HepG2 (cell line): ENCODE data around the gene GABBR2. TPM values are rescaled to one million over a fixed set of nuclear protein-coding genes. Genes with fewer than 3 reads are reported as not detected.

Experiments used
- ATAC-seq: fragments of 200-7000 bp; cut with Tn5 transposase; 3 replicates; pipeline ENCODE4 v1.9.1; 2020; ENCODE audit warnings: mild to moderate bottlenecking, moderate library complexity
- BruUV-seq: library from RNA; stranded (reverse); fragments of 400-500 nt; replicated peaks from 2 replicates; lab custom pipeline; 2021; lab: Mats Ljungman, UMichigan
- CTCF ChIA-PET: fragments of 300-600 bp; formaldehyde crosslinking; extraction: SDS; loops from one replicate; lab custom pipeline; 2021; ENCODE audit warnings: low total read pairs, inconsistent platforms, low intra/inter-chr PET ratio; lab: Yijun Ruan, JAX
- POLR2A ChIA-PET: fragments of 350-600 bp; sonication (Branson Sonifier 250); formaldehyde crosslinking; loops from one replicate; lab custom pipeline; 2020; ENCODE audit warnings: antibody characterized with exemption, inconsistent platforms; lab: Yijun Ruan, JAX
- DNase-seq: peaks from one replicate; pipeline ENCODE4 v3.0.0-alpha.2; 2015; ENCODE audit warnings: low spot score
- FAIRE-seq: peaks from 3 replicates; lab custom pipeline; 2011; peaks lifted over from hg19 to GRCh38; lab: Jason Lieb, UNC
- H2AFZ ChIP-seq: one replicate; pipeline ENCODE4 v1.6.1; 2011; ENCODE audit warnings: low read length, inconsistent platforms
- H3K27ac ChIP-seq: fragments of 300-600 bp; 3 replicates; pipeline ENCODE4 v1.8.0; 2011; ENCODE audit warnings: mixed run types, mild to moderate bottlenecking, mixed read lengths, low read length, inconsistent platforms; ENCODE audit not compliant: insufficient read depth; ENCODE audit errors: extremely low read length
- H3K27me3 ChIP-seq, 2 experiments: fragments of 200-600 bp in 1 of 2; 2 replicates in 1 of 2; 3 replicates in 1 of 2; pipeline versions ENCODE4 v1.6.0 to v1.8.0; 2011; ENCODE audit warnings: low read length in 2 of 2, mild to moderate bottlenecking in 2 of 2, moderate library complexity in 2 of 2, inconsistent platforms in 1 of 2; ENCODE audit not compliant: insufficient read depth in 2 of 2, control insufficient read depth in 1 of 2
- H3K36me3 ChIP-seq, 2 experiments: fragments of 200-600 bp in 1 of 2; replicated peaks in 1 of 2; 2 replicates in 1 of 2; 3 replicates in 1 of 2; pipeline versions ENCODE4 v1.5.1 to v1.8.0; 2011; ENCODE audit warnings: low read length in 2 of 2, inconsistent platforms in 1 of 2; ENCODE audit not compliant: insufficient read depth in 2 of 2, control insufficient read depth in 1 of 2
- H3K4me1 ChIP-seq: 2 replicates; pipeline ENCODE4 v1.5.1; 2012; ENCODE audit warnings: low read length, inconsistent platforms; ENCODE audit not compliant: insufficient read depth
- H3K4me2 ChIP-seq: 2 replicates; pipeline ENCODE4 v1.6.0; 2011; ENCODE audit warnings: low read depth, low read length, inconsistent platforms
- H3K4me3 ChIP-seq, 3 experiments: fragments of 200-600 bp in 1 of 3; sonication (generic), shearing (Covaris generic) in 1 of 3; replicated peaks in 1 of 3; 2 replicates each; pipeline ENCODE4 v1.5.1; 2011 to 2016; ENCODE audit warnings: low read length in 3 of 3, inconsistent platforms in 2 of 3, low read depth in 2 of 3, mild to moderate bottlenecking in 2 of 3, control low read depth in 1 of 3, mixed read lengths in 1 of 3; ENCODE audit not compliant: insufficient read depth in 1 of 3
- H3K79me2 ChIP-seq: one replicate; pipeline ENCODE4 v1.6.1; 2011; ENCODE audit warnings: low read length, inconsistent platforms; ENCODE audit not compliant: insufficient read depth
- H3K9ac ChIP-seq: 2 replicates; pipeline ENCODE4 v1.6.0; 2011; ENCODE audit warnings: mild to moderate bottlenecking, low read depth, low read length, inconsistent platforms; ENCODE audit not compliant: insufficient read depth
- H3K9me3 ChIP-seq: 2 replicates; pipeline ENCODE4 v1.5.1; 2012; ENCODE audit warnings: mild to moderate bottlenecking, low read length
- H4K20me1 ChIP-seq: 2 replicates; pipeline ENCODE4 v1.6.0; 2011; ENCODE audit warnings: inconsistent platforms, mild to moderate bottlenecking, low read length, moderate library complexity; ENCODE audit not compliant: insufficient read depth
- HBP1 ChIP-seq: IDR thresholded peaks from 2 replicates; pipeline ENCODE4 v1.6.1; 2016; ENCODE audit warnings: low read depth, control low read depth
- PHF5A ChIP-seq: IDR thresholded peaks from one replicate; pipeline ENCODE4 v1.6.1; 2018; ENCODE audit warnings: low read depth, missing genetic modification reagents; ENCODE audit not compliant: unreplicated experiment
- RBM39 ChIP-seq: fragments of 200-400 bp; formaldehyde crosslinking; IDR thresholded peaks from one replicate; pipeline ENCODE4 v1.6.1; 2018; ENCODE audit warnings: antibody characterized with exemption, mild to moderate bottlenecking, low read depth, low read length; ENCODE audit not compliant: poor library complexity, severe bottlenecking
- REXO4 ChIP-seq: sonication (generic); formaldehyde crosslinking; IDR thresholded peaks from 2 replicates; pipeline ENCODE4 v1.8.0; 2022; ENCODE audit warnings: missing genetic modification reagents, mild to moderate bottlenecking, borderline replicate concordance
- SRY ChIP-seq: sonication (generic); formaldehyde crosslinking; IDR thresholded peaks from 2 replicates; pipeline ENCODE4 v1.8.0; 2022; ENCODE audit warnings: mild to moderate bottlenecking, missing genetic modification reagents
- TRIM24 ChIP-seq: sonication (generic); formaldehyde crosslinking; IDR thresholded peaks from 2 replicates; pipeline ENCODE4 v1.8.0; 2022; ENCODE audit warnings: mild to moderate bottlenecking, missing genetic modification reagents
- ZFP37 ChIP-seq: sonication (generic); formaldehyde crosslinking; IDR thresholded peaks from 2 replicates; pipeline ENCODE4 v1.4.0; 2020; ENCODE audit warnings: missing genetic modification reagents, borderline replicate concordance
- ZNF282 ChIP-seq: fragments of 450-650 bp; IDR thresholded peaks from 2 replicates; pipeline ENCODE4 v1.6.1; 2018; ENCODE audit not compliant: partially characterized antibody
- ZNF329 ChIP-seq: sonication (generic); formaldehyde crosslinking; IDR thresholded peaks from 2 replicates; pipeline ENCODE4 v1.9.0; 2021; ENCODE audit warnings: low read depth, mild to moderate bottlenecking, missing genetic modification reagents
- ZNF343 ChIP-seq: sonication (generic); formaldehyde crosslinking; IDR thresholded peaks from 2 replicates; pipeline ENCODE4 v1.4.0; 2020; ENCODE audit warnings: mild to moderate bottlenecking, missing genetic modification reagents
- ZNF616 ChIP-seq: sonication (generic); formaldehyde crosslinking; IDR thresholded peaks from 2 replicates; pipeline ENCODE4 v1.5.0; 2020; ENCODE audit warnings: low read depth, mild to moderate bottlenecking, missing genetic modification reagents
- WGBS: methylation state at CpG from one replicate; pipeline ENCODE4 v1.1.6; 2017; ENCODE audit warnings: low lambda C conversion rate; 5-methylcytosine and 5-hydroxymethylcytosine counted together
- in situ Hi-C: cut with HindIII; loops from 2 replicates; pipeline ENCODE4 v1.10.0; 2017; ENCODE audit warnings: low pct_unique_long_range_greater_than_20kb; ENCODE audit not compliant: extremely low pct_ligation_motif_present
- intact Hi-C: fragments of 100-400 bp; cut with micrococcal nuclease; formaldehyde crosslinking; loops from one replicate; pipeline ENCODE4 v1.10.0; 2022; ENCODE audit not compliant: unreplicated experiment
- polyA plus RNA-seq, 8 experiments: library from polyadenylated mRNA; depleted of rRNA in 3 of 8; stranded (reverse) in 7 of 8; unstranded in 1 of 8; fragments of >200 nt; fragmentation: Illumina TruSeq in 4 of 8; extraction: Trizol in 4 of 8; gene quantifications; 2 replicates each; pipeline versions ENCODE4 v1.2.1 to v1.2.3, GENCODE V29; 2011 to 2016; ENCODE audit warnings: low read depth in 4 of 8, missing spikeins in 1 of 8, mixed read lengths in 1 of 8; ENCODE audit not compliant: insufficient read depth in 1 of 8
- total RNA-seq, 5 experiments: library from RNA; depleted of rRNA; stranded (reverse); fragments of >200 nt; fragmentation: Illumina TruSeq; extraction: Trizol; gene quantifications; 2 replicates each; pipeline ENCODE4 v1.2.3, GENCODE V29; 2016; ENCODE audit warnings: low read depth in 1 of 5
- TF ChIP-seq, protein P1 (sequence below): sonication (generic); formaldehyde crosslinking; IDR thresholded peaks from 2 replicates; pipeline ENCODE4 v1.5.0; 2020; ENCODE audit warnings: missing genetic modification reagents

Gene GABBR2
- total and polyA plus RNA-seq, 2 of the 13 experiments (the other 11 are each of a cell fraction or from before 2014, with no cell fraction given), result 0.02 TPM; not detected in 1

DNA sequence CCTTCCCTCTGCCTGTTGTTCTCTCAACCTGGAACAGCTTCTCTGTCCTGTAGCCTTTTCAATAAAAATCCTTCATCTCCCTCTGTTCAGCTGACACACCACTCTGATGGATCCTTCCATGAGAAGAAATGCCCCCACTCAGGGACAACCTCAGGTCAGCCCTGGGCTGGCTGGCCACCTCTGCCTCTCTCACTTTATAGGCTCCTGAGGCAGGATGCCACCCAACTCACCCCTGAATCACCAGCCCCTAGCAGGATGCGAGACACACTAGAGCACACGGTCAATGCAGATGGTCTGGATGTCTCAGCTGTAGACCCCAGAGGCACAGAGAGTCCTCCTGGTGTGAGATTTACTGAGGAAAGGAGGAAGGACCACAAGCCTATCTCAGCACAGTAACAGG is 93.8 kb downstream of the GABBR2 start:
- H3K9ac ChIP-seq, result no peak overlapping the region
- H3K9me3 ChIP-seq, result no peaks in the 10 kb centered on the region
- H4K20me1 ChIP-seq, result no peaks in the 10 kb centered on the region
- intact Hi-C loops (no loop called here), in situ Hi-C loops (no loop called here)
- CTCF ChIA-PET, result no interaction called here
- H3K27ac ChIP-seq, result no peak overlapping the region
- H3K4me2 ChIP-seq, result no peak overlapping the region
- TF ChIP-seq SRY (CRISPR knock-in tag) (no peak), ZFP37 (CRISPR knock-in tag) (no peak), PHF5A (no peak), HBP1 (no peak), REXO4 (CRISPR knock-in tag) (no peak), ZNF282 (no peak), ZNF329 (no peak), ZNF616 (CRISPR knock-in tag) (no peak), RBM39 (no peak), TRIM24 (CRISPR knock-in tag) (no peak), ZNF343 (CRISPR knock-in tag) (no peak)
- TF ChIP-seq, protein P1, sequence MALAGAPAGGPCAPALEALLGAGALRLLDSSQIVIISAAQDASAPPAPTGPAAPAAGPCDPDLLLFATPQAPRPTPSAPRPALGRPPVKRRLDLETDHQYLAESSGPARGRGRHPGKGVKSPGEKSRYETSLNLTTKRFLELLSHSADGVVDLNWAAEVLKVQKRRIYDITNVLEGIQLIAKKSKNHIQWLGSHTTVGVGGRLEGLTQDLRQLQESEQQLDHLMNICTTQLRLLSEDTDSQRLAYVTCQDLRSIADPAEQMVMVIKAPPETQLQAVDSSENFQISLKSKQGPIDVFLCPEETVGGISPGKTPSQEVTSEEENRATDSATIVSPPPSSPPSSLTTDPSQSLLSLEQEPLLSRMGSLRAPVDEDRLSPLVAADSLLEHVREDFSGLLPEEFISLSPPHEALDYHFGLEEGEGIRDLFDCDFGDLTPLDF (CRISPR knock-in tag), result no peak
- H3K4me1 ChIP-seq, result no peaks in the 10 kb centered on the region
- no TSS peak for BruUV-seq
- ATAC-seq (no peak), FAIRE-seq (no peak), DNase-seq (no peak)
- H3K4me3 ChIP-seq, result no peak overlapping the region
- no peak overlapping the region for H2AFZ ChIP-seq
- POLR2A ChIA-PET, result no interaction called here
- no peaks in the 10 kb centered on the region; a peak in 1 of 5 replicates for H3K27me3 ChIP-seq
- 0% methylated on average over 2 of the region's 2 CpGs for WGBS
- no peaks in the 10 kb centered on the region for H3K36me3 ChIP-seq
- no peaks in the 10 kb centered on the region for H3K79me2 ChIP-seq
